Panc1 (cell line): ENCODE data around the gene AURKAIP1. TPM values are rescaled to one million over a fixed set of nuclear protein-coding genes. Genes with fewer than 3 reads are reported as not detected.
A peak's percentile ranks its signal among the peaks of the same experiment; 100 is the strongest.

ENCODE experiments used
- ATAC-seq: fragments of 200-7000 bp; cut with Tn5 transposase; 2 replicates; pipeline ENCODE4 v1.9.1; 2020; ENCODE audit warnings: mild to moderate bottlenecking, moderate library complexity
- BruUV-seq: library from RNA; stranded (reverse); fragments of 400-500 nt; replicated peaks from 2 replicates; lab custom pipeline; 2021; lab: Mats Ljungman, UMichigan
- CTCF ChIA-PET: fragments of 300-600 bp; sonication (Branson Sonifier 250); formaldehyde crosslinking; loops from one replicate; lab custom pipeline; 2022; ENCODE audit warnings: antibody characterized with exemption; lab: Charles Lee
- POLR2A ChIA-PET: fragments of 300-600 bp; sonication (Branson Sonifier 250); formaldehyde crosslinking; loops from one replicate; lab custom pipeline; 2022; ENCODE audit warnings: antibody characterized with exemption; lab: Charles Lee
- DNase-seq: peaks from one replicate; pipeline ENCODE4 v3.0.0-alpha.2; 2010; ENCODE audit warnings: low read depth, low spot score
- H3K27ac ChIP-seq: 2 replicates; pipeline ENCODE4 v1.5.1; 2011; ENCODE audit warnings: mild to moderate bottlenecking, low read length, inconsistent platforms
- H3K27me3 ChIP-seq: fragments of 200-500 bp; sonication (Bioruptor generic); 2 replicates; pipeline ENCODE4 v1.6.0; 2014; ENCODE audit warnings: low read length, inconsistent platforms; ENCODE audit not compliant: control insufficient read depth, insufficient read depth
- H3K36me3 ChIP-seq: fragments of 200-500 bp; sonication (Bioruptor generic); 2 replicates; pipeline ENCODE4 v1.5.1; 2014; ENCODE audit warnings: inconsistent platforms, mild to moderate bottlenecking, low read length, moderate library complexity; ENCODE audit not compliant: control insufficient read depth, insufficient read depth
- H3K4me1 ChIP-seq: 2 replicates; pipeline ENCODE4 v1.5.1; 2011; ENCODE audit warnings: inconsistent platforms, mild to moderate bottlenecking, low read length, moderate library complexity; ENCODE audit not compliant: control insufficient read depth, insufficient read depth
- H3K4me3 ChIP-seq, 2 experiments: 2 replicates each; pipeline ENCODE4 v1.5.1; 2011 to 2012; ENCODE audit warnings: low read depth in 2 of 2, low read length in 2 of 2, mild to moderate bottlenecking in 2 of 2, inconsistent platforms in 1 of 2, moderate library complexity in 1 of 2
- H3K9me3 ChIP-seq: fragments of 200-500 bp; sonication (Bioruptor generic); 2 replicates; pipeline ENCODE4 v1.5.1; 2014; ENCODE audit warnings: low read depth, mild to moderate bottlenecking, inconsistent platforms, low read length, moderate library complexity; ENCODE audit not compliant: control insufficient read depth, insufficient read depth
- POLR2AphosphoS5 ChIP-seq: IDR thresholded peaks from 2 replicates; pipeline ENCODE4 v1.6.1; 2012; ENCODE audit warnings: mild to moderate bottlenecking, low read depth, low read length, moderate library complexity
- SIN3A ChIP-seq: IDR thresholded peaks from 2 replicates; pipeline ENCODE4 v1.6.1; 2012; ENCODE audit warnings: low read depth, mild to moderate bottlenecking, low read length, moderate library complexity, borderline replicate concordance; ENCODE audit not compliant: insufficient read depth
- TCF7L2 ChIP-seq: IDR thresholded peaks from 2 replicates; pipeline ENCODE4 v1.6.1; 2011; ENCODE audit warnings: mild to moderate bottlenecking, low read depth, low read length, inconsistent platforms
- in situ Hi-C: cut with HindIII; loops from 2 replicates; pipeline ENCODE4 v1.10.0; 2016; ENCODE audit warnings: low sequenced_read_pairs, low pct_unique_long_range_greater_than_20kb
- intact Hi-C: fragments of 100-400 bp; cut with micrococcal nuclease; formaldehyde crosslinking; loops from one replicate; pipeline ENCODE4 v1.10.0; 2022; ENCODE audit not compliant: unreplicated experiment
- total RNA-seq: library from RNA; stranded (reverse); gene quantifications from one replicate; pipeline ENCODE4 v1.2.1, GENCODE V29; 2021; ENCODE audit not compliant: unreplicated experiment
- TF ChIP-seq, protein P1 (sequence below), 2 experiments: IDR thresholded peaks; 2 replicates each; pipeline ENCODE4 v1.6.1; 2011 to 2012; ENCODE audit warnings: low read depth in 2 of 2, control low read depth in 1 of 2, low read length in 1 of 2, mild to moderate bottlenecking in 1 of 2, moderate library complexity in 1 of 2; ENCODE audit not compliant: insufficient read depth in 1 of 2
- TF ChIP-seq, protein P2 (sequence below): fragments of 450-650 bp; IDR thresholded peaks from 2 replicates; pipeline ENCODE4 v1.5.1; 2017; ENCODE audit warnings: mild to moderate bottlenecking

Gene AURKAIP1
- total RNA-seq, 1 experiment from 2014 or later, result 335 TPM

- TF ChIP-seq, protein P1, sequence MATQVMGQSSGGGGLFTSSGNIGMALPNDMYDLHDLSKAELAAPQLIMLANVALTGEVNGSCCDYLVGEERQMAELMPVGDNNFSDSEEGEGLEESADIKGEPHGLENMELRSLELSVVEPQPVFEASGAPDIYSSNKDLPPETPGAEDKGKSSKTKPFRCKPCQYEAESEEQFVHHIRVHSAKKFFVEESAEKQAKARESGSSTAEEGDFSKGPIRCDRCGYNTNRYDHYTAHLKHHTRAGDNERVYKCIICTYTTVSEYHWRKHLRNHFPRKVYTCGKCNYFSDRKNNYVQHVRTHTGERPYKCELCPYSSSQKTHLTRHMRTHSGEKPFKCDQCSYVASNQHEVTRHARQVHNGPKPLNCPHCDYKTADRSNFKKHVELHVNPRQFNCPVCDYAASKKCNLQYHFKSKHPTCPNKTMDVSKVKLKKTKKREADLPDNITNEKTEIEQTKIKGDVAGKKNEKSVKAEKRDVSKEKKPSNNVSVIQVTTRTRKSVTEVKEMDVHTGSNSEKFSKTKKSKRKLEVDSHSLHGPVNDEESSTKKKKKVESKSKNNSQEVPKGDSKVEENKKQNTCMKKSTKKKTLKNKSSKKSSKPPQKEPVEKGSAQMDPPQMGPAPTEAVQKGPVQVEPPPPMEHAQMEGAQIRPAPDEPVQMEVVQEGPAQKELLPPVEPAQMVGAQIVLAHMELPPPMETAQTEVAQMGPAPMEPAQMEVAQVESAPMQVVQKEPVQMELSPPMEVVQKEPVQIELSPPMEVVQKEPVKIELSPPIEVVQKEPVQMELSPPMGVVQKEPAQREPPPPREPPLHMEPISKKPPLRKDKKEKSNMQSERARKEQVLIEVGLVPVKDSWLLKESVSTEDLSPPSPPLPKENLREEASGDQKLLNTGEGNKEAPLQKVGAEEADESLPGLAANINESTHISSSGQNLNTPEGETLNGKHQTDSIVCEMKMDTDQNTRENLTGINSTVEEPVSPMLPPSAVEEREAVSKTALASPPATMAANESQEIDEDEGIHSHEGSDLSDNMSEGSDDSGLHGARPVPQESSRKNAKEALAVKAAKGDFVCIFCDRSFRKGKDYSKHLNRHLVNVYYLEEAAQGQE (IDR thresholded peaks at IDR 0.05; ENCODE audit: insufficient read depth in 1 of 2, low read depth in 2 of 2, low read length in 1 of 2), result no peak
Measured at GRCh38 chr1:1354271-1355247, 20.4 kb downstream of the AURKAIP1 start (continued).

- BruUV-seq, result TSS peak; percentile 68
- Histone ChIP-seq H3K9me3 (no peaks in the 10 kb centered on the region), H3K4me3 (no peak overlapping the region), H3K36me3 (no peaks in the 10 kb centered on the region), H3K4me1 (peaks cover 48% of the 10 kb centered on the region), H3K27me3 (no peaks in the 10 kb centered on the region), H3K27ac (peak overlapping the region; percentile 85)
- in situ Hi-C loops (no loop called here), intact Hi-C loops (no loop called here)
- ATAC-seq (peak; percentile 7), DNase-seq (no peak)
- CTCF ChIA-PET, result no interaction called here
- no peak for TF ChIP-seq TCF7L2
- TF ChIP-seq, protein P1 (IDR thresholded peaks at IDR 0.05; ENCODE audit: insufficient read depth in 1 of 2, low read depth in 2 of 2, low read length in 1 of 2), result no peak
- peak; percentile 64; the same call in 1 of the 2 replicates for TF ChIP-seq POLR2AphosphoS5
- TF ChIP-seq, protein P2, sequence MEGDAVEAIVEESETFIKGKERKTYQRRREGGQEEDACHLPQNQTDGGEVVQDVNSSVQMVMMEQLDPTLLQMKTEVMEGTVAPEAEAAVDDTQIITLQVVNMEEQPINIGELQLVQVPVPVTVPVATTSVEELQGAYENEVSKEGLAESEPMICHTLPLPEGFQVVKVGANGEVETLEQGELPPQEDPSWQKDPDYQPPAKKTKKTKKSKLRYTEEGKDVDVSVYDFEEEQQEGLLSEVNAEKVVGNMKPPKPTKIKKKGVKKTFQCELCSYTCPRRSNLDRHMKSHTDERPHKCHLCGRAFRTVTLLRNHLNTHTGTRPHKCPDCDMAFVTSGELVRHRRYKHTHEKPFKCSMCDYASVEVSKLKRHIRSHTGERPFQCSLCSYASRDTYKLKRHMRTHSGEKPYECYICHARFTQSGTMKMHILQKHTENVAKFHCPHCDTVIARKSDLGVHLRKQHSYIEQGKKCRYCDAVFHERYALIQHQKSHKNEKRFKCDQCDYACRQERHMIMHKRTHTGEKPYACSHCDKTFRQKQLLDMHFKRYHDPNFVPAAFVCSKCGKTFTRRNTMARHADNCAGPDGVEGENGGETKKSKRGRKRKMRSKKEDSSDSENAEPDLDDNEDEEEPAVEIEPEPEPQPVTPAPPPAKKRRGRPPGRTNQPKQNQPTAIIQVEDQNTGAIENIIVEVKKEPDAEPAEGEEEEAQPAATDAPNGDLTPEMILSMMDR, result no peak
- 0 out of 2 replicates have a peak, but pooled peaks have one; percentile 49 for TF ChIP-seq SIN3A
- POLR2A ChIA-PET, result no interaction called here
Measured at GRCh38 chr1:1353389-1354151, 21.4 kb downstream of the AURKAIP1 start.
